Spleen (tissue), 11 donors: ENCODE data around the gene SRPK3. TPM values are rescaled to one million over a fixed set of nuclear protein-coding genes. Genes with fewer than 3 reads are reported as not detected.

ENCODE experiments used
- DNase-seq: peaks from one replicate; pipeline ENCODE4 v3.0.0-alpha.2; 2020
- H3K27ac ChIP-seq, 8 donors: fragments of 200-600 bp; sonication (generic) in 7 of 8; 1 replicate in 4 of 8; 2 replicates in 4 of 8; pipeline versions ENCODE4 v1.5.0 to v1.8.0; 2016 to 2021; ENCODE audit warnings: inconsistent platforms in 4 of 8, mild to moderate bottlenecking in 4 of 8, moderate library complexity in 1 of 8
- H3K27me3 ChIP-seq, 7 donors: fragments of 200-600 bp; sonication (generic) in 6 of 7; replicated peaks in 1 of 7; 1 replicate in 4 of 7; 2 replicates in 3 of 7; pipeline versions ENCODE4 v1.5.0 to v1.8.0; 2016 to 2021; ENCODE audit warnings: inconsistent platforms in 3 of 7, mild to moderate bottlenecking in 1 of 7
- H3K36me3 ChIP-seq, 6 donors: fragments of 200-600 bp; sonication (generic) in 5 of 6; 1 replicate in 4 of 6; 2 replicates in 2 of 6; pipeline versions ENCODE4 v1.5.0 to v1.8.0; 2016 to 2021; ENCODE audit warnings: inconsistent platforms in 2 of 6
- H3K4me1 ChIP-seq, 6 donors: fragments of 200-600 bp; sonication (generic) in 5 of 6; 1 replicate in 3 of 6; 2 replicates in 3 of 6; pipeline versions ENCODE4 v1.5.0 to v1.8.0; 2016 to 2021; ENCODE audit warnings: inconsistent platforms in 3 of 6
- H3K4me3 ChIP-seq, 8 donors: fragments of 200-600 bp; sonication (generic) in 7 of 8; 1 replicate in 4 of 8; 2 replicates in 4 of 8; pipeline versions ENCODE4 v1.5.0 to v1.8.0; 2016 to 2021; ENCODE audit warnings: inconsistent platforms in 4 of 8, mild to moderate bottlenecking in 4 of 8, moderate library complexity in 2 of 8
- H3K9me3 ChIP-seq, 8 donors: fragments of 200-600 bp; sonication (generic) in 7 of 8; 1 replicate in 4 of 8; 2 replicates in 4 of 8; pipeline versions ENCODE4 v1.5.0 to v1.8.0; 2016 to 2021; ENCODE audit warnings: inconsistent platforms in 4 of 8
- POLR2A ChIP-seq, 3 donors: fragments of 450-650 bp; IDR thresholded peaks; one replicate each; pipeline ENCODE4 v1.5.1; 2017; ENCODE audit warnings: antibody characterized with exemption in 3 of 3, mild to moderate bottlenecking in 1 of 3
- POLR2AphosphoS5 ChIP-seq, 3 donors: sonication (generic); formaldehyde crosslinking; IDR thresholded peaks; one replicate each; pipeline ENCODE4 v1.5.1; 2017; ENCODE audit warnings: antibody characterized with exemption in 3 of 3
- WGBS, 5 donors: extraction: QIAGEN DNeasy Blood & Tissue Kit in 3 of 5; methylation state at CpG; one replicate each; pipeline versions ENCODE4 v1.1.5 to v1.1.7; 2013 to 2018; 5-methylcytosine and 5-hydroxymethylcytosine counted together
- intact Hi-C: fragments of 100-400 bp; cut with DNase I; formaldehyde crosslinking; loops from one replicate; pipeline ENCODE4 v1.15.0; 2023; ENCODE audit warnings: low total_unique reads
- polyA plus RNA-seq, 3 donors: library from polyadenylated mRNA; stranded (reverse); fragments of 200-250 nt; gene quantifications; one replicate each; pipeline ENCODE4 v1.2.1, GENCODE V29; 2013
- total RNA-seq, 7 donors: library from RNA; depleted of rRNA in 3 of 7; stranded (reverse); fragments of >200 nt in 3 of 7; fragmentation: NEBNext Ultra II Directional in 4 of 7; extraction: Animal tissue kit (Norgen Biotek cat#: 25700) in 4 of 7; gene quantifications; one replicate each; pipeline versions ENCODE4 v1.1.0 to v1.2.1, GENCODE V29; 2016 to 2021
- TF ChIP-seq, protein P1 (sequence below), 11 experiments: fragments of 200-600 bp in 7 of 11; fragments of 450-650 bp in 4 of 11; sonication (generic) in 4 of 11; IDR thresholded peaks in 8 of 11; conservative IDR thresholded peaks in 3 of 11; 1 replicate in 7 of 11; 2 replicates in 4 of 11; pipeline versions ENCODE4 v1.4.0 to v1.8.0; 2016 to 2021; ENCODE audit warnings: antibody characterized with exemption in 11 of 11, inconsistent platforms in 4 of 11, mild to moderate bottlenecking in 1 of 11
- donor health status: healthy with polysubstance abuse.
- donor health status: DM: no; HTN: no; CAD: no; lungs with moderate emphysema.
- donor health status: DM: no; HTN: no; CAD: no.
- donor health status: Bipolar disorder and iron deficiency.
- donor health status: healthy.
- donor health status: DM: no; HTN: no; CAD: no.
- donor health status: DM: yes; HTN: yes; CAD: no.

SRPK3 gene
- total and polyA plus RNA-seq, 10 donors: 0.03 to 0.26 (median 0.07) TPM; not detected in 7

DNA sequence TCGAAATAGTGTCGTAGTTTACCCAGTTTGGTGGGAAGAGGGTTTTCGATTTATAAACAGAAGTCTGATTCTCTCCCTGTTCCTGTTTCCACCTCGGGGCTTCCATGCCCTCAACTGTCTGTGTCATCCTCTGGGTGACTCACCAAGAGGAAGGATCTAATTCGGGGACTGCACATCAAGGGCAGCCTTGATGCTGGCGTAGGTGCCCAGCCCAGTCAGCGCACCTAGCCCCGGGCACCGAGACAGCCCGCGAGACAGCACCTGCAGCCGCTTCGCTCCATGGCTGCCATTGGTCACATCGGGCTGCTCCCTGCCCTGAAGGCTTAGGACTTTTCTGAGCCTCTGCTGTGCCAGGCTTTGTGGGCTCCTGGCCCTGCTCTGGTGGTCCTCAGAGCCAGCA is 48.4 kb upstream of the SRPK3 start:
- intact Hi-C loops: no loop called here
- H3K27ac ChIP-seq: peak overlapping the region in 5 of 8 donors; percentile 6 to 66 (median 36)
- TF ChIP-seq POLR2A (IDR thresholded peaks at IDR 0.05) (no peak), POLR2AphosphoS5 (IDR thresholded peaks at IDR 0.05) (peak in 1 of 3 donors; percentile 14)
- TF ChIP-seq, protein P1, sequence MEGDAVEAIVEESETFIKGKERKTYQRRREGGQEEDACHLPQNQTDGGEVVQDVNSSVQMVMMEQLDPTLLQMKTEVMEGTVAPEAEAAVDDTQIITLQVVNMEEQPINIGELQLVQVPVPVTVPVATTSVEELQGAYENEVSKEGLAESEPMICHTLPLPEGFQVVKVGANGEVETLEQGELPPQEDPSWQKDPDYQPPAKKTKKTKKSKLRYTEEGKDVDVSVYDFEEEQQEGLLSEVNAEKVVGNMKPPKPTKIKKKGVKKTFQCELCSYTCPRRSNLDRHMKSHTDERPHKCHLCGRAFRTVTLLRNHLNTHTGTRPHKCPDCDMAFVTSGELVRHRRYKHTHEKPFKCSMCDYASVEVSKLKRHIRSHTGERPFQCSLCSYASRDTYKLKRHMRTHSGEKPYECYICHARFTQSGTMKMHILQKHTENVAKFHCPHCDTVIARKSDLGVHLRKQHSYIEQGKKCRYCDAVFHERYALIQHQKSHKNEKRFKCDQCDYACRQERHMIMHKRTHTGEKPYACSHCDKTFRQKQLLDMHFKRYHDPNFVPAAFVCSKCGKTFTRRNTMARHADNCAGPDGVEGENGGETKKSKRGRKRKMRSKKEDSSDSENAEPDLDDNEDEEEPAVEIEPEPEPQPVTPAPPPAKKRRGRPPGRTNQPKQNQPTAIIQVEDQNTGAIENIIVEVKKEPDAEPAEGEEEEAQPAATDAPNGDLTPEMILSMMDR (IDR thresholded peaks at IDR 0.05 in 8 of 11, conservative IDR thresholded peaks at IDR 0.05 in 3 of 11): no peak
- peak; percentile 59 for DNase-seq
- 76 to 85% (median 81%) methylated on average over 13 to 14 of the region's 14 CpGs; no CpG with 5 or more reads in 1 of the 5 donors for WGBS, 5 donors
- H3K36me3 ChIP-seq: peaks cover 0 to 40% (median 4%) of the 10 kb centered on the region in 6 donors
- peaks cover 6 to 28% (median 12%) of the 10 kb centered on the region in 6 donors for H3K4me1 ChIP-seq
- no peak overlapping the region for H3K4me3 ChIP-seq
- peaks cover 0 to 14% (median 4%) of the 10 kb centered on the region in 8 donors for H3K9me3 ChIP-seq
- no peaks in the 10 kb centered on the region for H3K27me3 ChIP-seq

DNA sequence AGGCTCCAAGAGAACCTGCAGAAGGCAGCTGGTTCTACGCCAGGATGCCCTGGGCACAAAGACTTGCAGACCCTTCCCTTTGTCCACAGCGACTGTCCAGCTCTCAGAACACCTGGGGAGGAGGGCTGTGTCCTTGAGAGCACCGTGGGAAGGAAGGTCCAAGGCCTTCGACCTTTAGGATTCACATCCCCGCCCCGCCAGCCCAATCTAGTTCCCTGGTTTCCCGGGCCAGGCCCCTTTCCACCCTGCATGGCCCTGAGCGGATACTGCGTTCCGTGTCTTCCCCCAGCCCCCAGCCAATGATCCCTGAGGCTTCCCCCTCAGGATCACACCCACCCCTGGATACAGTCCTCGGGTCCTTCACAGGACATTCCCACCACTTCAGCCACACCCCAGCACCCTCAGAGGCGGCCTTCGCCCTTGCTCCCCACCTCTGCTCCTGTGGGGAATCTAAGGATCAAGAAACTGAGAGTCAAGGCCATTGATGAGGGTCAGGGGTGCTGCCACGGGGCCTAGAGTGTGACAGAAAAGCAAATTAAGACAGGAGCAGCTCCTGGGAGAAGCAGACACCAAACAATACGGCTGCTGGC is 47.1 kb upstream of the SRPK3 start:
- H3K27me3 ChIP-seq: no peaks in the 10 kb centered on the region
- peak; percentile 60 for DNase-seq
- H3K36me3 ChIP-seq: peaks cover 0 to 54% (median 4%) of the 10 kb centered on the region in 6 donors
- H3K9me3 ChIP-seq: peaks cover 0 to 14% (median 4%) of the 10 kb centered on the region in 8 donors
- intact Hi-C loops: no loop called here
- 72 to 87% (median 83%) methylated on average over 6 to 15 of the region's 15 CpGs for WGBS, 5 donors
- no peak overlapping the region for H3K27ac ChIP-seq
- TF ChIP-seq POLR2A (IDR thresholded peaks at IDR 0.05) (no peak), POLR2AphosphoS5 (IDR thresholded peaks at IDR 0.05) (no peak)
- TF ChIP-seq, protein P1 (IDR thresholded peaks at IDR 0.05 in 8 of 11, conservative IDR thresholded peaks at IDR 0.05 in 3 of 11): no peak
- no peak overlapping the region for H3K4me3 ChIP-seq
- peaks cover 0 to 14% (median 0%) of the 10 kb centered on the region in 6 donors for H3K4me1 ChIP-seq

DNA sequence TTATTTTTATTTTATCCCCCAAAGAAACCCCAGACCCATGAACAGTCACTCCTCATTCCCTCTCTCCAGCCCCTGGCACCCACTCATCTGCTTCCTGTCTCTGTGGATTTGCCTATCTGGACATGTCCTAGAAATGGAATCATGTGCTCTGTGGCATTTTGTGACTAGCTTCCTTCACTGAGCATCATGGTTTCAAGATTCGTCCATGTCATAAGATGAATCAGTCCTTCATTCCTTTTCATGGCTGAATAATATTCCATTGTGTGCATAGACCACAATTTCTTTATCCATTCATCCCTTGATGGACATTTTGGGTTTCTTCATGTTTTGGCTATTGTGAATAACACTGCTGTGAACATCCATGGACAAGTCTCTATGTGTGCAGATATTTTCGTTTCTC is 46.0 kb upstream of the SRPK3 start:
- DNase-seq: no peak
- H3K4me1 ChIP-seq: peaks cover 0 to 18% (median under 1%) of the 10 kb centered on the region in 6 donors
- 88 to 100% (median 89%) methylated on average over 2 of the region's 2 CpGs for WGBS, 5 donors
- no peak overlapping the region for H3K4me3 ChIP-seq
- TF ChIP-seq POLR2AphosphoS5 (IDR thresholded peaks at IDR 0.05) (no peak), POLR2A (IDR thresholded peaks at IDR 0.05) (no peak)
- TF ChIP-seq, protein P1 (IDR thresholded peaks at IDR 0.05 in 8 of 11, conservative IDR thresholded peaks at IDR 0.05 in 3 of 11): no peak
- no peak overlapping the region for H3K27ac ChIP-seq
- peaks cover 0 to 55% (median 4%) of the 10 kb centered on the region in 6 donors for H3K36me3 ChIP-seq
- no peaks in the 10 kb centered on the region for H3K27me3 ChIP-seq
- H3K9me3 ChIP-seq: peaks cover 0 to 14% (median 4%) of the 10 kb centered on the region in 8 donors
- intact Hi-C loops: no loop called here

DNA sequence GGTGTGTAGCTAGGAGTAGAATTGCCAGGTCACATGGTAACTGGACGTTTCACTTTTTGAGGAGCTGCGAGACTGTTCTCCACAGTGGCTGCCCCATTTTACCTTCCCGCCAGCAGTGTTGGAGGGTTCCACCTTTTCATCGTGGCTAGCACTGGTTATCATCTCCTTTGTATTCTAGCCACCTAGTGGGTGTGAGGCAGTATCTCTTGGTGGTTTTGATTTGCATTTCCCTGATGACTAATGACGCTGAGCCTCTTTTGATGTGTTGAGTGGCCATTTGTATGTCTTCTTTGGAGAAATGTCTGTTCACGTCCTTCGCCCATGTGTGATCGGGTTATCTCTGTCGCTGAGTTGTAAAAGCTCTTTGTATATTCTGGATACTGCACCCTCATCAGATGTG is 45.6 kb upstream of the SRPK3 start:
- peaks cover 0 to 55% (median 4%) of the 10 kb centered on the region in 6 donors for H3K36me3 ChIP-seq
- H3K4me1 ChIP-seq: peaks cover 0 to 22% (median 2%) of the 10 kb centered on the region in 6 donors
- no peak overlapping the region for H3K27ac ChIP-seq
- H3K4me3 ChIP-seq: no peak overlapping the region
- no peak for DNase-seq
- 73 to 82% (median 77%) methylated on average over 9 of the region's 9 CpGs for WGBS, 5 donors
- H3K27me3 ChIP-seq: no peaks in the 10 kb centered on the region
- TF ChIP-seq POLR2A (IDR thresholded peaks at IDR 0.05) (no peak), POLR2AphosphoS5 (IDR thresholded peaks at IDR 0.05) (no peak)
- TF ChIP-seq, protein P1 (IDR thresholded peaks at IDR 0.05 in 8 of 11, conservative IDR thresholded peaks at IDR 0.05 in 3 of 11): peak in 2 of 11 experiments; percentile 11 to 16
- H3K9me3 ChIP-seq: peaks cover 0 to 14% (median 4%) of the 10 kb centered on the region in 8 donors
- intact Hi-C loops: no loop called here
